K562 (cell line): ENCODE data around the gene NUP62. TPM values are rescaled to one million over a fixed set of nuclear protein-coding genes. Genes with fewer than 3 reads are reported as not detected.

Experiments
- ATAC-seq: fragments of 200-7000 bp; cut with Tn5 transposase; 3 replicates; pipeline ENCODE4 v1.9.1; 2020; ENCODE audit warnings: moderate library complexity
- BruUV-seq: library from RNA; stranded (reverse); fragments of 400-500 nt; replicated peaks from 2 replicates; lab custom pipeline; 2021; lab: Mats Ljungman, UMichigan
- CTCF ChIA-PET: fragments of 300-600 bp; formaldehyde crosslinking; extraction: SDS; loops from one replicate; lab custom pipeline; 2021; ENCODE audit warnings: low intra/inter-chr PET ratio; lab: Yijun Ruan, JAX
- POLR2A ChIA-PET: fragments of 300-600, 350-650 bp; sonication (Branson Sonifier 250); formaldehyde crosslinking; extraction: SDS; loops from one replicate; lab custom pipeline; 2021; ENCODE audit warnings: antibody characterized with exemption, inconsistent platforms; lab: Yijun Ruan, JAX
- DNase-seq, 4 experiments: peaks; one replicate each; pipeline versions ENCODE4 v3.0.0 to v3.0.0-alpha.2; 2011 to 2018; ENCODE audit warnings: low spot score in 3 of 4, mixed read lengths in 3 of 4; ENCODE audit errors: extremely low read depth in 1 of 4
- FAIRE-seq: peaks from 2 replicates; lab custom pipeline; 2011; peaks lifted over from hg19 to GRCh38; lab: Jason Lieb, UNC
- H2AFZ ChIP-seq: 2 replicates; pipeline ENCODE4 v1.6.0; 2011; ENCODE audit warnings: low read depth, low read length, control low read depth, inconsistent platforms
- H3K27ac ChIP-seq: fragments of 200-600 bp; 3 replicates; pipeline ENCODE4 v1.8.0; 2011; ENCODE audit warnings: low read depth, mild to moderate bottlenecking, control low read depth, inconsistent platforms, low read length, moderate library complexity, mixed read lengths; ENCODE audit errors: extremely low read depth
- H3K27me3 ChIP-seq, 2 experiments: fragments of 300-600 bp in 1 of 2; 2 replicates in 1 of 2; 3 replicates in 1 of 2; pipeline versions ENCODE4 v1.6.0 to v1.8.0; 2011; ENCODE audit warnings: inconsistent platforms in 2 of 2, low read length in 2 of 2, mild to moderate bottlenecking in 1 of 2, mixed read lengths in 1 of 2, moderate library complexity in 1 of 2; ENCODE audit not compliant: control insufficient read depth in 2 of 2, insufficient read depth in 2 of 2
- H3K36me3 ChIP-seq: fragments of 300-600 bp; 3 replicates; pipeline ENCODE4 v1.8.0; 2011; ENCODE audit warnings: mild to moderate bottlenecking, low read length, inconsistent platforms; ENCODE audit not compliant: control insufficient read depth, insufficient read depth
- H3K4me1 ChIP-seq, 2 experiments: fragments of 200-600 bp in 1 of 2; replicated peaks in 1 of 2; 2 replicates in 1 of 2; 3 replicates in 1 of 2; pipeline versions ENCODE4 v1.5.1 to v1.8.0; 2011; ENCODE audit warnings: inconsistent platforms in 2 of 2, low read length in 2 of 2, mild to moderate bottlenecking in 1 of 2, mixed read lengths in 1 of 2, moderate library complexity in 1 of 2; ENCODE audit not compliant: control insufficient read depth in 2 of 2, insufficient read depth in 2 of 2
- H3K4me2 ChIP-seq: 2 replicates; pipeline ENCODE4 v1.6.1; 2011; ENCODE audit warnings: low read length, control low read depth, inconsistent platforms, mixed read lengths; ENCODE audit not compliant: insufficient read depth
- H3K4me3 ChIP-seq: fragments of 200-600 bp; sonication (generic), shearing (Covaris generic); 2 replicates; pipeline ENCODE4 v1.5.1; 2016; ENCODE audit warnings: control low read depth, inconsistent platforms
- H3K79me2 ChIP-seq: fragments of 200-600 bp; 3 replicates; pipeline ENCODE4 v1.8.0; 2011; ENCODE audit warnings: low read length, inconsistent platforms; ENCODE audit not compliant: control insufficient read depth, insufficient read depth
- H3K9ac ChIP-seq, 2 experiments: 2 replicates each; pipeline versions ENCODE4 v1.6.0 to v1.6.1; 2011; ENCODE audit warnings: low read depth in 2 of 2, low read length in 2 of 2, control low read depth in 1 of 2, inconsistent platforms in 1 of 2, mild to moderate bottlenecking in 1 of 2, mixed read lengths in 1 of 2; ENCODE audit not compliant: insufficient read depth in 1 of 2
- H3K9me1 ChIP-seq: one replicate; pipeline ENCODE4 v1.6.0; 2011; ENCODE audit warnings: inconsistent platforms, mild to moderate bottlenecking, low read length, moderate library complexity; ENCODE audit not compliant: control insufficient read depth, insufficient read depth
- H3K9me3 ChIP-seq: replicated peaks from 2 replicates; pipeline ENCODE4 v1.5.1; 2011; ENCODE audit warnings: low read depth, low read length, inconsistent platforms; ENCODE audit not compliant: control insufficient read depth, insufficient read depth
- H4K20me1 ChIP-seq: replicated peaks from 2 replicates; pipeline ENCODE4 v1.6.1; 2011; ENCODE audit warnings: low read length, inconsistent platforms, mixed read lengths; ENCODE audit not compliant: control insufficient read depth, insufficient read depth
- CBX1 ChIP-seq: sonication (generic); IDR thresholded peaks from 2 replicates; pipeline ENCODE4 v1.6.1; 2016; ENCODE audit warnings: antibody characterized with exemption, low read depth, mild to moderate bottlenecking
- CBX3 ChIP-seq, 2 experiments: IDR thresholded peaks; 1 replicate in 1 of 2; 2 replicates in 1 of 2; pipeline ENCODE4 v1.6.1; 2012; ENCODE audit warnings: inconsistent platforms in 2 of 2, low read length in 2 of 2, borderline replicate concordance in 1 of 2, control low read depth in 1 of 2
- CBX8 ChIP-seq: fragments of 200-600 bp; sonication (generic); IDR thresholded peaks from 2 replicates; pipeline ENCODE4 v1.6.1; 2012; ENCODE audit warnings: borderline replicate concordance, mixed run types, low read depth, mild to moderate bottlenecking, moderate library complexity, mixed read lengths, low read length, control low read depth, inconsistent platforms; ENCODE audit not compliant: poor library complexity, severe bottlenecking; ENCODE audit errors: extremely low read depth
- CSDE1 ChIP-seq, 2 experiments: fragments of 450-650 bp; IDR thresholded peaks; 2 replicates each; pipeline ENCODE4 v1.6.1; 2016; ENCODE audit warnings: mild to moderate bottlenecking in 1 of 2
- CTBP1 ChIP-seq: fragments of 450-650 bp; IDR thresholded peaks from 2 replicates; pipeline ENCODE4 v1.6.1; 2016; ENCODE audit warnings: borderline replicate concordance
- E2F1 ChIP-seq: sonication (generic); formaldehyde crosslinking; IDR thresholded peaks from 2 replicates; pipeline ENCODE4 v1.8.1; 2023; ENCODE audit warnings: mild to moderate bottlenecking, missing genetic modification reagents, moderate library complexity
- E2F8 ChIP-seq: fragments of 450-650 bp; IDR thresholded peaks from 2 replicates; pipeline ENCODE4 v1.7.1; 2018; ENCODE audit warnings: mild to moderate bottlenecking, low read depth; ENCODE audit not compliant: partially characterized antibody
- ERF ChIP-seq: fragments of 450-650 bp; formaldehyde crosslinking; IDR thresholded peaks from 2 replicates; pipeline ENCODE4 v1.4.0; 2020; ENCODE audit warnings: mild to moderate bottlenecking, mixed read lengths
- FOXM1 ChIP-seq, 2 experiments: fragments of 450-650 bp in 1 of 2; sonication (generic) in 1 of 2; formaldehyde crosslinking in 1 of 2; IDR thresholded peaks; 2 replicates each; pipeline versions ENCODE4 v1.6.1 to v1.9.0; 2017 to 2022; ENCODE audit warnings: low read depth in 2 of 2, mild to moderate bottlenecking in 2 of 2, missing genetic modification reagents in 1 of 2, moderate library complexity in 1 of 2
- L3MBTL2 ChIP-seq: fragments of 450-650 bp; IDR thresholded peaks from 2 replicates; pipeline ENCODE4 v1.6.1; 2016; ENCODE audit warnings: mild to moderate bottlenecking, moderate library complexity
- LARP7 ChIP-seq: fragments of 450-650 bp; IDR thresholded peaks from 2 replicates; pipeline ENCODE4 v1.6.1; 2016
- MIER1 ChIP-seq: fragments of 450-650 bp; IDR thresholded peaks from 2 replicates; pipeline ENCODE4 v1.6.1; 2016; ENCODE audit warnings: antibody characterized with exemption, mild to moderate bottlenecking, low read depth
- RBM15 ChIP-seq: fragments of 200-400 bp; formaldehyde crosslinking; IDR thresholded peaks from 2 replicates; pipeline ENCODE4 v1.6.1; 2018; ENCODE audit warnings: mild to moderate bottlenecking, low read length, moderate library complexity; ENCODE audit not compliant: insufficient read depth
- SMARCC2 ChIP-seq: fragments of 450-650 bp; IDR thresholded peaks from 2 replicates; pipeline ENCODE4 v1.6.1; 2017; ENCODE audit warnings: antibody characterized with exemption, moderate library complexity, mild to moderate bottlenecking, low read depth
- SRF ChIP-seq, 2 experiments: fragments of 250-450, 450-650 bp in 1 of 2; sonication (Bioruptor Pico) in 1 of 2; sonication (generic) in 1 of 2; formaldehyde crosslinking; IDR thresholded peaks; 2 replicates each; pipeline versions ENCODE4 v1.5.0 to v1.5.1; 2020 to 2022; ENCODE audit warnings: mild to moderate bottlenecking in 1 of 2, missing genetic modification reagents in 1 of 2
- WGBS: fragments of 100-300 bp; shearing (Covaris generic); methylation state at CpG from one replicate; pipeline ENCODE4 v1.1.6; 2016; ENCODE audit warnings: low coverage, mixed read lengths; ENCODE audit not compliant: insufficient coverage; ENCODE audit errors: missing lambda C conversion rate; 5-methylcytosine and 5-hydroxymethylcytosine counted together
- in situ Hi-C: fragments of 300-500 bp; cut with MboI; formaldehyde crosslinking; loops from 4 replicates; pipeline ENCODE4 v1.15.0; 2018; ENCODE audit warnings: inconsistent platforms, mixed read lengths
- intact Hi-C: fragments of 100-400 bp; cut with micrococcal nuclease; formaldehyde crosslinking; loops from 2 replicates; pipeline ENCODE4 v1.14.2; 2022
- polyA plus RNA-seq, 8 experiments: library from polyadenylated mRNA; depleted of rRNA in 4 of 8; stranded (reverse) in 5 of 8; unstranded in 3 of 8; fragments of >200 nt; fragmentation: Nextera tagmentation in 2 of 8; fragmentation: Illumina TruSeq in 1 of 8; extraction: Ambion mirVana in 2 of 8; extraction: Trizol in 1 of 8; gene quantifications; 2 replicates each; pipeline versions ENCODE4 v1.2.1 to v1.2.3, GENCODE V29; 2011 to 2014; ENCODE audit warnings: inconsistent platforms in 1 of 8, missing spikeins in 1 of 8
- total RNA-seq, 7 experiments: library from RNA; depleted of rRNA in 6 of 7; stranded (reverse); fragments of >200 nt in 6 of 7; fragmentation: Illumina TruSeq in 2 of 7; extraction: Trizol in 2 of 7; gene quantifications; 2 replicates each; pipeline versions ENCODE4 v1.2.1 to v1.2.3, GENCODE V29; 2011 to 2021; ENCODE audit warnings: low replicate concordance in 1 of 7

NUP62 gene
- total and polyA plus RNA-seq, 9 of the 15 experiments (the other 6 are each of a cell fraction or from before 2014, with no cell fraction given) = 16.9 to 109 (median 66.0) TPM

GRCh38 chr19:49937750-49938381 is 8.6 kb upstream of the NUP62 start:
- peak; percentile 64 for ATAC-seq
- H3K27me3 ChIP-seq = no peaks in the 10 kb centered on the region
- peak overlapping the region in 1 of 2 experiments; percentile 84; a peak in 2 of 4 replicates for H3K9ac ChIP-seq
- 10% methylated on average over 35 of the region's 35 CpGs for WGBS
- FAIRE-seq = peak; percentile 87
- H4K20me1 ChIP-seq = no peaks in the 10 kb centered on the region
- H3K9me1 ChIP-seq = no peaks in the 10 kb centered on the region
- H3K79me2 ChIP-seq = no peaks in the 10 kb centered on the region
- no peak overlapping the region for H3K27ac ChIP-seq
- H2AFZ ChIP-seq = peak overlapping the region; percentile 45
- intact Hi-C loops (loop anchor here (1.0 kb wide), 2 partner anchors 45 to 49 kb away; no protein-coding TSS in a partner anchor), in situ Hi-C loops (loop anchor here (5.0 to 10.0 kb wide), 2 partner anchors 39 to 157 kb away; no protein-coding TSS in a partner anchor)
- peak overlapping the region; percentile 31 for H3K4me3 ChIP-seq
- no TSS peak for BruUV-seq
- H3K4me1 ChIP-seq = peaks cover 8 to 20% of the 10 kb centered on the region in 2 experiments; a peak in 3 of 5 replicates
- ChIA-PET CTCF (interaction anchor here (0.7 to 3.0 kb wide), 3 partner anchors 30 to 49 kb away, joined by 4 to 61 read pairs (median 8); no protein-coding TSS in a partner anchor), POLR2A (interaction anchor here (1.1 kb wide), 1 partner anchor 60 kb away, joined by 6 read pairs; no protein-coding TSS in a partner anchor)
- H3K9me3 ChIP-seq = no peaks in the 10 kb centered on the region
- H3K36me3 ChIP-seq = peaks cover under 1% of the 10 kb centered on the region; the same call in 1 of the 3 replicates
- DNase-seq = peak; percentile 75 to 87 (median 80)
- peak overlapping the region; percentile 38 for H3K4me2 ChIP-seq
- TF ChIP-seq ERF (no peak), CSDE1 (IDR thresholded peaks at IDR 0.05) (no peak), LARP7 (no peak), CBX8 (no peak), SRF (CRISPR knock-in tag; IDR thresholded peaks at IDR 0.05) (no peak), E2F1 (peak; percentile 68; the same call in 1 of the 2 replicates), E2F8 (no peak), SMARCC2 (no peak), CBX3 (IDR thresholded peaks at IDR 0.05; ENCODE audit: borderline replicate concordance in 1 of 2, low read length in 2 of 2) (no peak), MIER1 (no peak), CTBP1 (0 out of 2 replicates have a peak, but pooled peaks have one; percentile 54), FOXM1 (IDR thresholded peaks at IDR 0.05; ENCODE audit: low read depth) (no peak), FOXM1 (CRISPR knock-in tag; IDR thresholded peaks at IDR 0.05; ENCODE audit: low read depth) (no peak), RBM15 (no peak), CBX1 (0 out of 2 replicates have a peak, but pooled peaks have one; percentile 34), L3MBTL2 (0 out of 2 replicates have a peak, but pooled peaks have one; percentile 25)
